ENCODE results near the gene SLC1A3.

The SLC1A3 gene

GRCh38 chr5:36720688-36721087 is 114.3 kb downstream of the SLC1A3 start:
- TF ChIP-seq CEBPB (IDR thresholded peaks at IDR 0.05) (no peak), TEAD4 (IDR thresholded peaks at IDR 0.05) (no peak), TAF1 (IDR thresholded peaks at IDR 0.05; ENCODE audit: low read depth) (no peak), NFIC (IDR thresholded peaks at IDR 0.05) (no peak), CREB1 (IDR thresholded peaks at IDR 0.05; ENCODE audit: low read depth) (no peak), EP300 (IDR thresholded peaks at IDR 0.05; ENCODE audit: borderline replicate concordance) (no peak), FOXM1 (IDR thresholded peaks at IDR 0.05; ENCODE audit: borderline replicate concordance, low read depth) (no peak)

- no peak for TF ChIP-seq RAD21 (IDR thresholded peaks at IDR 0.05; ENCODE audit: low read depth)
These were observed 115.3 kb downstream of the SLC1A3 start for GRCh38 chr5:36721664-36722235.

- TF ChIP-seq NFIC (IDR thresholded peaks at IDR 0.05) (no peak), RAD21 (IDR thresholded peaks at IDR 0.05; ENCODE audit: low read depth) (no peak), MAX (IDR thresholded peaks at IDR 0.05) (no peak), YY1 (IDR thresholded peaks at IDR 0.05; ENCODE audit: low read depth) (no peak), FOXM1 (IDR thresholded peaks at IDR 0.05; ENCODE audit: borderline replicate concordance, low read depth) (no peak), TAF1 (IDR thresholded peaks at IDR 0.05; ENCODE audit: low read depth) (no peak), TEAD4 (IDR thresholded peaks at IDR 0.05) (no peak), EP300 (IDR thresholded peaks at IDR 0.05; ENCODE audit: borderline replicate concordance) (no peak), EGR1 (IDR thresholded peaks at IDR 0.05) (no peak)
These were observed 116.5 kb downstream of the SLC1A3 start for GRCh38 chr5:36722900-36723299.

GRCh38 chr5:36723912-36724311 is 117.5 kb downstream of the SLC1A3 start:
- no peak for TF ChIP-seq YY1 (IDR thresholded peaks at IDR 0.05; ENCODE audit: low read depth)
- TF ChIP-seq CREB1 (IDR thresholded peaks at IDR 0.05; ENCODE audit: low read depth) = no peak
- TF ChIP-seq TEAD4 (IDR thresholded peaks at IDR 0.05) = no peak
- no peak for TF ChIP-seq MAX (IDR thresholded peaks at IDR 0.05)
- TF ChIP-seq USF1 (IDR thresholded peaks at IDR 0.05) = no peak
- no peak for TF ChIP-seq ZBTB7A (IDR thresholded peaks at IDR 0.05; ENCODE audit: low read depth)
- TF ChIP-seq TCF12 (IDR thresholded peaks at IDR 0.05; ENCODE audit: low read depth) = no peak
- TF ChIP-seq REST (IDR thresholded peaks at IDR 0.05; ENCODE audit: low read depth) = no peak
- TF ChIP-seq TAF1 (IDR thresholded peaks at IDR 0.05; ENCODE audit: low read depth) = no peak
- TF ChIP-seq CEBPB (IDR thresholded peaks at IDR 0.05) = no peak
- no peak for TF ChIP-seq EP300 (IDR thresholded peaks at IDR 0.05; ENCODE audit: borderline replicate concordance)

GRCh38 chr5:36724467-36725332 is 118.3 kb downstream of the SLC1A3 start:
- TF ChIP-seq FOXM1 (IDR thresholded peaks at IDR 0.05; ENCODE audit: borderline replicate concordance, low read depth) = no peak
- peak; percentile 95 for TF ChIP-seq USF1 (IDR thresholded peaks at IDR 0.05)

- TF ChIP-seq RAD21 (IDR thresholded peaks at IDR 0.05; ENCODE audit: low read depth) (no peak), CEBPB (IDR thresholded peaks at IDR 0.05) (no peak), TCF12 (IDR thresholded peaks at IDR 0.05; ENCODE audit: low read depth) (no peak), TEAD4 (IDR thresholded peaks at IDR 0.05) (no peak), ZBTB7A (IDR thresholded peaks at IDR 0.05; ENCODE audit: low read depth) (no peak), CREB1 (IDR thresholded peaks at IDR 0.05; ENCODE audit: low read depth) (no peak), EGR1 (IDR thresholded peaks at IDR 0.05) (no peak), MAX (IDR thresholded peaks at IDR 0.05) (no peak), FOXM1 (IDR thresholded peaks at IDR 0.05; ENCODE audit: borderline replicate concordance, low read depth) (no peak), EP300 (IDR thresholded peaks at IDR 0.05; ENCODE audit: borderline replicate concordance) (no peak), TAF1 (IDR thresholded peaks at IDR 0.05; ENCODE audit: low read depth) (no peak), YY1 (IDR thresholded peaks at IDR 0.05; ENCODE audit: low read depth) (no peak), REST (IDR thresholded peaks at IDR 0.05; ENCODE audit: low read depth) (no peak), USF1 (IDR thresholded peaks at IDR 0.05) (no peak), NFIC (IDR thresholded peaks at IDR 0.05) (no peak)
These were observed 119.9 kb downstream of the SLC1A3 start for GRCh38 chr5:36726317-36726716.
